ENCODE results near the gene VAPA.

DNA sequence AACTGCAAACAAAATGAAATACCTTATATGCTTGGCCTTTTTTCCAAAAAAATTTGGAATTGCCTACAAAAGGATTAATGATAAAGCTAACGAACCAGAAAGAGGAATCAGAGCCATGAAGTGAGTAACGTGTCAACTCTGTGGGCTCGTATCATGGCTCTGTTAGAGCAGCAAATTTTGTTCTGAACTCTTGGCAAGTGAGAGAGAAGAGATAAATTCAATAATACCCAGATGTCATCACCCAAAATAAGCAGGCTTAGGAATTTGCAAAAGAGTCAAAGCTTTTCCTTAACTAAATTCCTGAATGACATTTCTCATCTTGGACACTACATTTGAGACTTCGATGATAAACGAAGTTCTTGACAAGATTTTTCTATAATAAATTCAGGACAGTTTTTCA, 23.6 kb upstream of the VAPA start:
- TF ChIP-seq EZH2 (IDR thresholded peaks at IDR 0.05; ENCODE audit: borderline replicate concordance, control insufficient read depth, low read depth, low read length): no peak
- no peak for TF ChIP-seq RAD21 (IDR thresholded peaks at IDR 0.05; ENCODE audit: insufficient read depth, low read depth, low read length)
- TF ChIP-seq CBX5 (IDR thresholded peaks at IDR 0.05; ENCODE audit: low read depth): no peak
- TF ChIP-seq SPI1 (IDR thresholded peaks at IDR 0.05; ENCODE audit: borderline replicate concordance, insufficient read depth, low read depth, low read length): no peak
- TF ChIP-seq, protein P1, sequence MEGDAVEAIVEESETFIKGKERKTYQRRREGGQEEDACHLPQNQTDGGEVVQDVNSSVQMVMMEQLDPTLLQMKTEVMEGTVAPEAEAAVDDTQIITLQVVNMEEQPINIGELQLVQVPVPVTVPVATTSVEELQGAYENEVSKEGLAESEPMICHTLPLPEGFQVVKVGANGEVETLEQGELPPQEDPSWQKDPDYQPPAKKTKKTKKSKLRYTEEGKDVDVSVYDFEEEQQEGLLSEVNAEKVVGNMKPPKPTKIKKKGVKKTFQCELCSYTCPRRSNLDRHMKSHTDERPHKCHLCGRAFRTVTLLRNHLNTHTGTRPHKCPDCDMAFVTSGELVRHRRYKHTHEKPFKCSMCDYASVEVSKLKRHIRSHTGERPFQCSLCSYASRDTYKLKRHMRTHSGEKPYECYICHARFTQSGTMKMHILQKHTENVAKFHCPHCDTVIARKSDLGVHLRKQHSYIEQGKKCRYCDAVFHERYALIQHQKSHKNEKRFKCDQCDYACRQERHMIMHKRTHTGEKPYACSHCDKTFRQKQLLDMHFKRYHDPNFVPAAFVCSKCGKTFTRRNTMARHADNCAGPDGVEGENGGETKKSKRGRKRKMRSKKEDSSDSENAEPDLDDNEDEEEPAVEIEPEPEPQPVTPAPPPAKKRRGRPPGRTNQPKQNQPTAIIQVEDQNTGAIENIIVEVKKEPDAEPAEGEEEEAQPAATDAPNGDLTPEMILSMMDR (IDR thresholded peaks at IDR 0.05 in 2 of 3, conservative IDR thresholded peaks at IDR 0.05 in 1 of 3; ENCODE audit: control insufficient read depth in 2 of 3, extremely low read depth in 1 of 3, insufficient read depth in 1 of 3, low read depth in 3 of 3, low read length in 3 of 3): no peak
- no peak for TF ChIP-seq NBN (IDR thresholded peaks at IDR 0.05)
- TF ChIP-seq EP300 (IDR thresholded peaks at IDR 0.05; ENCODE audit: borderline replicate concordance in 1 of 2, control insufficient read depth in 1 of 2, low read depth in 2 of 2, low read length in 2 of 2): no peak
- no peak for TF ChIP-seq ASH2L (IDR thresholded peaks at IDR 0.05; ENCODE audit: borderline replicate concordance, low read depth)
- TF ChIP-seq, protein P2, sequence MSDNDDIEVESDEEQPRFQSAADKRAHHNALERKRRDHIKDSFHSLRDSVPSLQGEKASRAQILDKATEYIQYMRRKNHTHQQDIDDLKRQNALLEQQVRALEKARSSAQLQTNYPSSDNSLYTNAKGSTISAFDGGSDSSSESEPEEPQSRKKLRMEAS (IDR thresholded peaks at IDR 0.05; ENCODE audit: low read depth, low read length): no peak
- TF ChIP-seq, protein P3, sequence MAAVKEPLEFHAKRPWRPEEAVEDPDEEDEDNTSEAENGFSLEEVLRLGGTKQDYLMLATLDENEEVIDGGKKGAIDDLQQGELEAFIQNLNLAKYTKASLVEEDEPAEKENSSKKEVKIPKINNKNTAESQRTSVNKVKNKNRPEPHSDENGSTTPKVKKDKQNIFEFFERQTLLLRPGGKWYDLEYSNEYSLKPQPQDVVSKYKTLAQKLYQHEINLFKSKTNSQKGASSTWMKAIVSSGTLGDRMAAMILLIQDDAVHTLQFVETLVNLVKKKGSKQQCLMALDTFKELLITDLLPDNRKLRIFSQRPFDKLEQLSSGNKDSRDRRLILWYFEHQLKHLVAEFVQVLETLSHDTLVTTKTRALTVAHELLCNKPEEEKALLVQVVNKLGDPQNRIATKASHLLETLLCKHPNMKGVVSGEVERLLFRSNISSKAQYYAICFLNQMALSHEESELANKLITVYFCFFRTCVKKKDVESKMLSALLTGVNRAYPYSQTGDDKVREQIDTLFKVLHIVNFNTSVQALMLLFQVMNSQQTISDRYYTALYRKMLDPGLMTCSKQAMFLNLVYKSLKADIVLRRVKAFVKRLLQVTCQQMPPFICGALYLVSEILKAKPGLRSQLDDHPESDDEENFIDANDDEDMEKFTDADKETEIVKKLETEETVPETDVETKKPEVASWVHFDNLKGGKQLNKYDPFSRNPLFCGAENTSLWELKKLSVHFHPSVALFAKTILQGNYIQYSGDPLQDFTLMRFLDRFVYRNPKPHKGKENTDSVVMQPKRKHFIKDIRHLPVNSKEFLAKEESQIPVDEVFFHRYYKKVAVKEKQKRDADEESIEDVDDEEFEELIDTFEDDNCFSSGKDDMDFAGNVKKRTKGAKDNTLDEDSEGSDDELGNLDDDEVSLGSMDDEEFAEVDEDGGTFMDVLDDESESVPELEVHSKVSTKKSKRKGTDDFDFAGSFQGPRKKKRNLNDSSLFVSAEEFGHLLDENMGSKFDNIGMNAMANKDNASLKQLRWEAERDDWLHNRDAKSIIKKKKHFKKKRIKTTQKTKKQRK (IDR thresholded peaks at IDR 0.05; ENCODE audit: low read depth, low read length): no peak

All from GM12878 (cell line).